HFF-Myc (cell line): ENCODE results near the gene LMAN1L.

Experiments used
- DNase-seq: peaks from one replicate; pipeline ENCODE4 v3.0.0-alpha.2; 2011; ENCODE audit warnings: low read depth; ENCODE audit errors: extremely low read depth
- H3K4me3 ChIP-seq: replicated peaks from 2 replicates; pipeline ENCODE4 v1.5.1; 2011; ENCODE audit warnings: low read depth, mild to moderate bottlenecking, control low read depth, low read length
- TF ChIP-seq, protein P1 (sequence below): IDR thresholded peaks from 2 replicates; pipeline ENCODE4 v1.5.1; 2012; ENCODE audit warnings: mild to moderate bottlenecking, low read depth, low read length, control low read depth; ENCODE audit errors: missing control alignments

Gene LMAN1L

DNA sequence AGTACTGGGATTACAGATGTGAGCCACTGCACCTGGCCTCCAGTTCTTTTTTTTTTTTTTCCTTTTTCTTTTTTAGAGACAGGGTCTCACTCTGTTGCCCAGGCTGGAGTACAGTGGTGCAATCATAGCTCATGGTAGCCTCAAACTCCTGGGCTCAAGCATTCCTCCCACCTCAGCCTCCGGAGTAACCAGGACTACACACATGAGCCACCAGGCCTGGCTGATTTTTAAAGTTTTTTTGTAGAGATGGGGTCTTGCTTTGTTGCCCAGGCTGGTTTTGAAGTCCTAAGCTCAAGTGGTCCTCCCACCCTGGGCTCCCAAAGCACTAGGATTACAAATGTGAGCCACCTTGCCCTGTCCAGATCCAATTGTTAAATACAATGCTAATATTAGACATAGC is 43.9 kb downstream of the LMAN1L start:
- DNase-seq, result no peak
- H3K4me3 ChIP-seq, result no peak overlapping the region

DNA sequence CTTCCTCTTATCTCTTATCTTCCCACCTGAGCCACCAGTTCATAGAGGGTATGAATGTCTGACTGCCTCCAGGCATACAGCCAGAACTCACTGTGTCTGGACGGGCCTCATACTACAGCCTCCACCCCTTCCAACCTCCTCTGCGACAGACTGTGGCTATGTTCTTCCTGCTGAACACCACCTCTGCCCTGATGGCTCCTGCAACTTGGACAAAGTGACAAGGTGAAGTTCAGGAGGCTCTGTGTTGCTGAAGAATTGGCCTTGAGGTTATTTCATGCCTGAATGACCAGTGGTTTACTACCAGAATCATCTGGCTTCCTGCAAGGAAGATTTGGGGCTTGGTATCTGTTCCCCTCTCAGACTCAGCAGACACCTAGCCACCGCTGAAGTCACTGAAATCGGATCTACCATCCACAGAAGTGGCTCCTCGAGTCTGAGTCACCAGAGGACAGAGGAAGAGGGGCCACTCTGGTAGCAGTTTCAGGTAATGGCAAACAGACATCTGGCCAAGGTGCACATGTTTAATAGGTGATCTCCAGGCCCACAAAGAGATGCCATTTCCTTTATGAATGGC is 44.5 kb downstream of the LMAN1L start:
- TF ChIP-seq, protein P1, sequence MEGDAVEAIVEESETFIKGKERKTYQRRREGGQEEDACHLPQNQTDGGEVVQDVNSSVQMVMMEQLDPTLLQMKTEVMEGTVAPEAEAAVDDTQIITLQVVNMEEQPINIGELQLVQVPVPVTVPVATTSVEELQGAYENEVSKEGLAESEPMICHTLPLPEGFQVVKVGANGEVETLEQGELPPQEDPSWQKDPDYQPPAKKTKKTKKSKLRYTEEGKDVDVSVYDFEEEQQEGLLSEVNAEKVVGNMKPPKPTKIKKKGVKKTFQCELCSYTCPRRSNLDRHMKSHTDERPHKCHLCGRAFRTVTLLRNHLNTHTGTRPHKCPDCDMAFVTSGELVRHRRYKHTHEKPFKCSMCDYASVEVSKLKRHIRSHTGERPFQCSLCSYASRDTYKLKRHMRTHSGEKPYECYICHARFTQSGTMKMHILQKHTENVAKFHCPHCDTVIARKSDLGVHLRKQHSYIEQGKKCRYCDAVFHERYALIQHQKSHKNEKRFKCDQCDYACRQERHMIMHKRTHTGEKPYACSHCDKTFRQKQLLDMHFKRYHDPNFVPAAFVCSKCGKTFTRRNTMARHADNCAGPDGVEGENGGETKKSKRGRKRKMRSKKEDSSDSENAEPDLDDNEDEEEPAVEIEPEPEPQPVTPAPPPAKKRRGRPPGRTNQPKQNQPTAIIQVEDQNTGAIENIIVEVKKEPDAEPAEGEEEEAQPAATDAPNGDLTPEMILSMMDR, result no peak
- no peak for DNase-seq
- no peak overlapping the region for H3K4me3 ChIP-seq

More for the DNA sequence above, 43.9 kb downstream of the LMAN1L start:
- TF ChIP-seq, protein P1, result no peak

DNA sequence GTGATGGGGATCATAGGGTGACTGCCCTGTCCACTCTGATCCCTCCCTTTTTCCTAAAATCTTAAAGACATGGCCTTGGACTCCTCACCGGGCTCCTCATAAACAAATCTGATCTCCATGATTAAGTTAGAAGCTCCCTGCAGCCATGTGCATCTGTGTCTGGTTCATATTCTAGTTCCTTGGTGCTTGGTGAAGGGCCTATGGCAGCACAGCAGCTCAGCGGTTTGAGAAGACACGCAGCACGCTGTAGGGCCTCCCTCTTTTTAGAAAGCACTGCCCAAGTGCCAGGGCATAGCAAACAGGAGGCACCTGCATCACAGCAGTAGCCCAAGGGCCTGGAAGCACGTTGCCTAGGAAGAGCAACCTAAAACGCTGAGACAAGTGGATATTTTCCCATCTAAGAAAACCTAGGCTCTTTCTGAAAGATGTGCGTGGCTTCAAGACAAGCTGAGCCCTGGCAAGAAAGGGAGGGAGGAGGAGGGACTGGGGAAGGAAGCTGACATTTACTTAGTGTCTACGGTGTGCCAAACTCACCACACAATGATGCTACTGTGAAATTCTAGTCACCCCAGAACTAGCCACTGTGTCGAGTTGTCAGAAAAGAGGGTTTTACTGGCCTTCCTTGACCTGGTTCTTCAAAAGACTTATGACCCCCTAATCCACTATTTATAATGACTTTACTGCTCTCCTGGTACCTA is 45.2 kb downstream of the LMAN1L start:
- H3K4me3 ChIP-seq, result no peak overlapping the region
- no peak for DNase-seq
- TF ChIP-seq, protein P1, result no peak

DNA sequence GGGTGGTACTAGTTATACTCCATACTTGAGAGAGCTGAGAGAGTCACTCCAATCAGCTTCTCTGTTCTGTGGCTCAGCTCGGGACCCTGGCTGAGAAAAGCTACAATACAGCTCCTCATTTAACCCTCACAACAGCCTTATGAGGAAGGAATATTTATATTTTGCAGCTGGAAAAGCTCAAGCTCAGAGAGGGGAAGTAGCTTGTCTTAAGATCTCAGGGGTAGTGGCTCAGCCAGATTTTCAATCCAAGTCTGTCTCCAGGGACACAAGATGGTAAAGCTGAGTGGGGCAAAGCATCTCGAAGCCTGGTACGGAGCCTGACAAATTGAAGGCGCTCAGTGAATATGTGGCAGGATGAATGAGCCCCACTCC is 45.7 kb downstream of the LMAN1L start:
- no peak for DNase-seq
- TF ChIP-seq, protein P1, result no peak
- H3K4me3 ChIP-seq, result no peak overlapping the region

DNA sequence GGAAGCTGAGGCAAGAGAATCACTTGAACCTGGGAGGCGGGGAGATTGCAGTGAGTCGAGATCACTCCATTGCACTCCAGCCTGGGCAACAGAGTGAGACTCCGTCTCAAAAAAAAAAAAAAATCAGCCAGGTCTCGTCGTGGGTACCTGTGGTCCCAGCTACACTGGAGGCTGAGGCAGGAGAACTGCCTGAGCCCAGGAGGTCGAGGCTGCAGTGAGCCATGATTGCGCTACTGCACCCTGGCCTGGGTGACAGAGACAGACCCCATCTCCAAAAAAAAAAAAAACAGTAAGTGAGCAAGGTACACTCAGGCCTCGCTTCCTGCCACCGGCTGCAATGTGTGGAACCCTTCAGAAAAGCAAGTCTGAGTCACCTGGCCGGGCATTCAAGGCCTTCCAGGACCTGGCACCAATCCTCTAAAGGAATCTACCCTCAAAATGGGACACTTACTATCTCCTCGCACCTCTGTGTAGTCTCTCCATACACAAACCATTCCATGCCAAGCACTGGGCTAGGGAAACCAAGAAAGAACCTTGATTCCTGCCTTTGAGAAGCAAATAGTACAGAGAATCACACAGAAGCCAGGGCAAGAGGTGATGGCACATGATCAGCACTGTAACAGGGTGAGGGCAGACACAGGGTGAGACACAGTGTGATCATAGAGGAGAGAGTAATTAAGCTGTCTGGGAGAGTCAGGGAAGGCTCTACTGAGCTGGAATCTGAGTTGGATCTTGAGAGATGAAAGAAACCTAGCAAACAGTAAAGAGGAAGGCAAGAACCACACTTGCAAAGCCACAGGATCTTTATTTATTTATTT is 50.8 kb downstream of the LMAN1L start:
- TF ChIP-seq, protein P1, result no peak
- no peak overlapping the region for H3K4me3 ChIP-seq
- no peak for DNase-seq

DNA sequence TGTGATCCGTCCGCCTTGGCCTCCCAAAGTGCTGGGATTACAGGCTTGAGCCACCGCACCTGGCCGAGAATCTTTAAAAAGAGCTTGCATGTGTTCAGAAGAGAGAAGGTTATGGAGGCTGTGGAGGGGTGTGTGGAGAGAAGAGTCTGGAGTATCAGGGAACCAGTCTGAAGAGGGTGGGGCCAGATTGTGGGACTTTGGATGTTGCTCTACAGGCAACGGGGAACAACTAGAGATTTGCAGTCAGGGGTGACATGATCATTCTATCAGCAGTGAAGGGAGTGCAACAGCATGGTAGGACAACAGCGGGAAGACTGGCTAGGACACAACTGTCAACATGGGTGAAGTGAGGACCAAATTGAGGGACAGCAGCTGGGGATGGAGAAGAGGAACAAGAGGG is 51.7 kb downstream of the LMAN1L start:
- no peak overlapping the region for H3K4me3 ChIP-seq
- TF ChIP-seq, protein P1, result no peak
- DNase-seq, result no peak
